ENCODE measurements around the gene NPHS1. TPM values are rescaled to one million over a fixed set of nuclear protein-coding genes. Genes with fewer than 3 reads are reported as not detected.

Gene NPHS1
- total and polyA plus RNA-seq, 2 donors from 2014 or later: 0.25 to 39.7 TPM

- no peak for FAIRE-seq
- Histone ChIP-seq H3K4me1 (ENCODE audit: control insufficient read depth in 2 of 3, insufficient read depth in 2 of 3, low read depth in 1 of 3, low read length in 3 of 3) (peaks cover 0 to 6% (median 0%) of the 10 kb centered on the region in 3 donors), H3K27ac (ENCODE audit: low read depth in 2 of 2, low read length in 2 of 2) (no peak within 1 kb of the TSS), H3K9ac (ENCODE audit: low read length in 3 of 3) (no peak within 1 kb of the TSS), H3K4me3 (ENCODE audit: low read length in 3 of 3) (no peak within 1 kb of the TSS), H3K27me3 (ENCODE audit: control insufficient read depth, insufficient read depth, low read length) (no peaks in the 10 kb centered on the region), H3K36me3 (ENCODE audit: control insufficient read depth in 2 of 3, insufficient read depth in 3 of 3, low read length in 3 of 3) (no peaks in the 10 kb centered on the region), H3K9me3 (ENCODE audit: control insufficient read depth in 2 of 3, insufficient read depth in 1 of 3, low read length in 3 of 3) (no peaks in the 10 kb centered on the region)
- TF ChIP-seq CTCF (IDR thresholded peaks at IDR 0.05; ENCODE audit: borderline replicate concordance, extremely low read depth, insufficient read depth): no peak
- DNase-seq: peak; percentile 56 to 87 (median 72)
- intact Hi-C loops (cut with DNase I): no loop called here
These were observed 16.0 kb upstream of the NPHS1 start, which contains the start of gene APLP1 for GRCh38 chr19:35868172-35868822. APLP1 (plus strand) TSS chr19:35868574; CDS start chr19:35868637, 63 bp downstream.

GRCh38 chr19:35863018-35863417, 10.7 kb upstream of the NPHS1 start:
- TF ChIP-seq CTCF (IDR thresholded peaks at IDR 0.05; ENCODE audit: borderline replicate concordance, extremely low read depth, insufficient read depth): no peak
- Histone ChIP-seq H3K27ac (ENCODE audit: low read depth in 2 of 2, low read length in 2 of 2) (no peak overlapping the region), H3K9ac (ENCODE audit: low read length in 3 of 3) (no peak overlapping the region), H3K27me3 (ENCODE audit: control insufficient read depth, insufficient read depth, low read length) (no peaks in the 10 kb centered on the region), H3K9me3 (ENCODE audit: control insufficient read depth in 2 of 3, insufficient read depth in 1 of 3, low read length in 3 of 3) (no peaks in the 10 kb centered on the region), H3K36me3 (ENCODE audit: control insufficient read depth in 2 of 3, insufficient read depth in 3 of 3, low read length in 3 of 3) (no peaks in the 10 kb centered on the region), H3K4me1 (ENCODE audit: control insufficient read depth in 2 of 3, insufficient read depth in 2 of 3, low read depth in 1 of 3, low read length in 3 of 3) (peaks cover 0 to 4% (median 0%) of the 10 kb centered on the region in 3 donors), H3K4me3 (ENCODE audit: low read length in 3 of 3) (no peak overlapping the region)
- intact Hi-C loops (cut with DNase I): no loop called here
- DNase-seq (no peak), FAIRE-seq (no peak)

- Histone ChIP-seq H3K9me3 (ENCODE audit: control insufficient read depth in 2 of 3, insufficient read depth in 1 of 3, low read length in 3 of 3) (no peaks in the 10 kb centered on the region), H3K27ac (ENCODE audit: low read depth in 2 of 2, low read length in 2 of 2) (no peak overlapping the region), H3K27me3 (ENCODE audit: control insufficient read depth, insufficient read depth, low read length) (no peaks in the 10 kb centered on the region), H3K36me3 (ENCODE audit: control insufficient read depth in 2 of 3, insufficient read depth in 3 of 3, low read length in 3 of 3) (no peaks in the 10 kb centered on the region), H3K4me1 (ENCODE audit: control insufficient read depth in 2 of 3, insufficient read depth in 2 of 3, low read depth in 1 of 3, low read length in 3 of 3) (peaks cover 0 to 4% (median 0%) of the 10 kb centered on the region in 3 donors), H3K9ac (ENCODE audit: low read length in 3 of 3) (no peak overlapping the region), H3K4me3 (ENCODE audit: low read length in 3 of 3) (no peak overlapping the region)
- DNase-seq (no peak), FAIRE-seq (no peak)
- TF ChIP-seq CTCF (IDR thresholded peaks at IDR 0.05; ENCODE audit: borderline replicate concordance, extremely low read depth, insufficient read depth): no peak
- intact Hi-C loops (cut with DNase I): no loop called here
These were observed 10.2 kb upstream of the NPHS1 start for GRCh38 chr19:35862528-35862927.

Data from kidney (tissue), 14 donors.